Mammary epithelial cell (primary cell): ENCODE data around the gene DLX1.

Experiments
- CTCF ChIP-seq, 2 donors: IDR thresholded peaks in 1 of 2; conservative IDR thresholded peaks in 1 of 2; 2 replicates each; pipeline ENCODE4 v1.5.1; 2011 to 2012; ENCODE audit warnings: inconsistent platforms in 2 of 2, low read length in 2 of 2, mild to moderate bottlenecking in 2 of 2, control low read depth in 1 of 2, low read depth in 1 of 2; ENCODE audit not compliant: insufficient read depth in 1 of 2; ENCODE audit errors: extremely low read depth in 1 of 2
- EZH2 ChIP-seq: IDR thresholded peaks from 2 replicates; pipeline ENCODE4 v1.6.1; 2012; ENCODE audit warnings: low read length, inconsistent platforms, borderline replicate concordance

GRCh38 chr2:172137109-172137508 lies 51.8 kb downstream of the DLX1 start:
- TF ChIP-seq CTCF (conservative IDR thresholded peaks at IDR 0.05 in 1 of 2, IDR thresholded peaks at IDR 0.05 in 1 of 2; ENCODE audit: extremely low read depth in 1 of 2, insufficient read depth in 1 of 2, low read depth in 1 of 2, low read length in 2 of 2) = no peak
- no peak for TF ChIP-seq EZH2
